Measurements from ENCODE around the gene MEX3A.
A peak's percentile ranks its signal among the peaks of the same experiment; 100 is the strongest.
"Not testable (repeated sequence)": the region's sequence is repeated elsewhere in the genome, so short reads cannot be mapped to it uniquely, and the experiment has no call there.

Gene MEX3A

DNA sequence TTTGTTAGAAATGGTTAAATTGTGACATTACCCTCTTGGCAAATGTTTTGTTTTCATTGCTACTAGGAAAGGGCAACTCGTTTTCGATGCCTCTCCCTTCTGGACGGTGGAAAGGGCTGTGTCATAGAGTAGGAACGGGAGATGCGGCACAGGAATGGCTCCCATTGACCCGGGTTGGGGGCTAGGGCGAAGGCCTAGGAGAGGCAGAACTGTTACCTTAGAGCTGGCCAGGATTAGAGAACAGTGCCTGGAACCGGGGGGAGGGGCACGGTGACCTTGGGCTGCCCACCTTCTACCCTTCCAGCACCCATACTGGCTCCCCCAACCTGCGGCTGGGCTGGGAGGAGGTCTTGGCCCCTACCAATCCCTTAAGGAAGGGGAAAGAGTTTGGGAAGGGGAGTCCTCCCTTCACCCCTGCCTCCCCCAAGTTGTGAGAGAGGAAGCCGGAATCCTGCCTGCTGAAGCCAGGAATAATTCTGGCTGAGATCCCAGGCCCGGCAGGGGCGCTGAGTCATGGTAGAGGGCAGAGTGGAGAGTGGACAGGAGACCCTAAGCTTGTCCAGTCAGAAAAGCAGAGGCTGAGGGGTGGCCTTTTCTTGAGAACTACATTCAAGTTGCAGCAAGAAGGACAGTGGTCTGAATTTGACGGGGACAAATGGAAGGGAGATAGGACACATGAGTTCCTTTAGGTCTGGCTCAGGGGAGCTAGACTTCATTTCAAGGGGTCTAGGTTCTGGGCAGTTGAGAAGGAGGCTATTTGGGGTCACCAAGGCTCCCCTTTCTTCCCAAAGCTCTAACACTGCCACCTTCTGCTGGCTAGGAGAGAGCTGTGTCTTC is 40.5 kb upstream of the MEX3A start:
- Mint-ChIP-seq H3K36me3 (ENCODE audit: low read depth) (peaks cover 65% of the 10 kb centered on the region), H3K4me3 (peak overlapping the region; percentile 66), H3K9me3 (no peaks in the 10 kb centered on the region), H3K27me3 (no peaks in the 10 kb centered on the region), H3K27ac (peak overlapping the region; percentile 95), H3K4me1 (ENCODE audit: low read depth) (peaks cover 96% of the 10 kb centered on the region)
- intact Hi-C loops (cut with micrococcal nuclease), result no loop called here

DNA sequence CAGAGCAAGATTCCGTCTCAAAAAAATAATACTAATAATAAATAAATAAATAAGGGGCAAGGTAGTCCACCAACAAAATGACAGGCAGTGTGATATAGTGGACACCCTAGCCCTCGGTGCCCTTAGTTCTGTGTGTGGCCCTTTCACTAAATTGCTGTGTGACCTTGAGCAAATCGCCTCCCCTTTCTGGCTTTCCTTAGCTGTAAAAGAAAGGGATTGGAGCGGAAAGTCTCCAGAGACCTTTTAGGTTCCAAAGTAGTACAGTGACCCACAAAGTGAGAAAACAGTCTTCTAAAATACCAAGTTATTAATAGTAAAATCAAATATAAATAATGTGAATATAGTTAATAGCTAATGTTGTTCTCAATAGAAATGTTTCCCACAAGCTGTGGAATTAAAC is 39.8 kb upstream of the MEX3A start:
- intact Hi-C loops (cut with micrococcal nuclease), result no loop called here
- Mint-ChIP-seq H3K4me1 (ENCODE audit: low read depth) (peaks cover 96% of the 10 kb centered on the region), H3K4me3 (peak overlapping the region; percentile 66), H3K27me3 (no peaks in the 10 kb centered on the region), H3K9me3 (no peaks in the 10 kb centered on the region), H3K36me3 (ENCODE audit: low read depth) (peaks cover 72% of the 10 kb centered on the region), H3K27ac (peak overlapping the region; percentile 95)

DNA sequence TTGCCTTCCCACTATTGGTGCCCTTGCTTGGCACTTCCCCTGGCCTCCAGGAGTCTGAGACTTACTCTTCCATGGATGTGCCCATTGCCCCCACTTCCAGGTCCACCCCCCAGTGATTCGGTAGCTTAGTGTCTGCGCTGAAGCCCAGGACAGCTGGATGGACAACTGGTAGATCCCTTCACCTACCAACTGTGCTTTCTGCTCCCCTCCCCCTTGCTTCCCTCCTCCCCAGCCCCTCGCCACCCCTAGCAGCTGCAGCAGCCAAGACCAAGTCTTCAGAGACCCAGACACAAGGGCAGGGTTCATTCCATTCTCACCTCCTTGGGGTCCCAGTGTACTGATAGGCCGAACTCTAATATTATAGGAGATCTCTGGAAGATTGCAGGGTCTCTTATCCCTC is 39.2 kb upstream of the MEX3A start:
- H3K27me3 Mint-ChIP-seq, result no peaks in the 10 kb centered on the region
- H3K4me1 Mint-ChIP-seq (ENCODE audit: low read depth), result peaks cover 95% of the 10 kb centered on the region
- no peaks in the 10 kb centered on the region for H3K9me3 Mint-ChIP-seq
- intact Hi-C loops (cut with micrococcal nuclease), result no loop called here
- H3K27ac Mint-ChIP-seq, result peak overlapping the region; percentile 86
- H3K4me3 Mint-ChIP-seq, result peak overlapping the region; percentile 37
- H3K36me3 Mint-ChIP-seq (ENCODE audit: low read depth), result peaks cover 72% of the 10 kb centered on the region

GRCh38 chr1:156121005-156121404 is 38.7 kb upstream of the MEX3A start:
- H3K9me3 Mint-ChIP-seq; H3K27me3 Mint-ChIP-seq; intact Hi-C loops (cut with micrococcal nuclease): not testable (repeated sequence)
- peak overlapping the region; percentile 86 for H3K27ac Mint-ChIP-seq
- peaks cover 94% of the 10 kb centered on the region for H3K4me1 Mint-ChIP-seq (ENCODE audit: low read depth)
- peak overlapping the region; percentile 20 for H3K4me3 Mint-ChIP-seq
- H3K36me3 Mint-ChIP-seq (ENCODE audit: low read depth), result peaks cover 77% of the 10 kb centered on the region

DNA sequence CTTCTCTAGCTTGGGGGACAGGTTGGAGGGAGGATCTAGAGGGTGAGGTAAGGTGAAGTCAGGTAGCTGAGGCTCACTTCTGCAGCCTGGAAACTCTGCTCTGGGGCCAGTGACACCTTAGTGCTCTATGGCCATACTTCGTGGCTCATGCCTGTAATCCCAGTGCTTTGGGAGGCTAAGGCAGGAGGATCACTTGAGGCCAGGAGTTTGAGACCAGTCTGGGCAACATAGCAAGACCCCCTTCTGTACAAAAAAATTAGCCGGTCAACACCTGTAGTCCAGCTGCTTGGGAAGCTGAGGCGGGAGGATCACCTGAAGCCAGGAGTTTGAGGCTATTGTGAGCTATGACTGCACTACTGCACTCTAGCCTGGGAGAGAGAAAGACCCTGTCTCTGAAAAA is 38.1 kb upstream of the MEX3A start:
- peaks cover 88% of the 10 kb centered on the region for H3K4me1 Mint-ChIP-seq (ENCODE audit: low read depth)
- no peaks in the 10 kb centered on the region for H3K9me3 Mint-ChIP-seq
- peak overlapping the region; percentile 86 for H3K27ac Mint-ChIP-seq
- intact Hi-C loops (cut with micrococcal nuclease), result no loop called here
- peak overlapping the region; percentile 67 for H3K4me3 Mint-ChIP-seq
- H3K36me3 Mint-ChIP-seq (ENCODE audit: low read depth), result peaks cover 82% of the 10 kb centered on the region
- no peaks in the 10 kb centered on the region for H3K27me3 Mint-ChIP-seq

GRCh38 chr1:156119503-156120209 is 37.4 kb upstream of the MEX3A start:
- H3K36me3 Mint-ChIP-seq (ENCODE audit: low read depth), result peaks cover 82% of the 10 kb centered on the region
- no peaks in the 10 kb centered on the region for H3K27me3 Mint-ChIP-seq
- H3K27ac Mint-ChIP-seq, result peak overlapping the region; percentile 86
- peaks cover 81% of the 10 kb centered on the region for H3K4me1 Mint-ChIP-seq (ENCODE audit: low read depth)
- intact Hi-C loops (cut with micrococcal nuclease), result no loop called here
- peak overlapping the region; percentile 67 for H3K4me3 Mint-ChIP-seq
- no peaks in the 10 kb centered on the region for H3K9me3 Mint-ChIP-seq

DNA sequence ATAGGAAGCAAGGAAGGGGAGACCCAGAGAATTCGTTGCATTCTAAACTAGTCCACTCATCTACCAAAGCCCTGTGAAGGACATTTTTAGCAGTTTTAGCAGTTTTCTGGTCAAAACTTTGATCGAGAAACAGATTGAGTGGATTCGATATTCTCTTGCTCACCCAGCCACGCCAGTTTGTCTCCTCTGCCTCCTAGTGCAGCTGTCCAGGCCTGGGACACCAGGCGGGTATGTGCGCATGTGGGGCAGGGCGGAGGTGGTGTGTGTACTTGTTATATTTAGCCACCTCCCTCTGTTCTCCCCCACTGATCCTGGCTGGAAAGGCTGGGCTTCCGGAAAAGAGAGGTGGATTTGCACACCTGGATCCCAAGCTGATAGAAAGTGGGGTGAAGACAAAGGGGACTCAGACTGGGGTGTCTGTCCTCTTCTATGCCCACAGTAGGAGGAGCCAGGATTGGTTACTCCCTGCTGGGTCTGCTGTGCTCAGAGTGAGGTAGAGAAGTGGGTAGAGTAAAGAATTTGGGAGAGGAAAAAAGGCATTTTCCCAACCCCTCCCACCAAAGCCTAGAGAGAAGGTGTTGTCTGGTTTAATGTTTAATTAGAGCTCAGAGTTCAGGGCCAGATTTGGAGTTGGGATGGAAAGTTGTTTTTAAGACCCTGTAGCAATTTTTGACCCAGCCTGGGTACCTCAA is 36.1 kb upstream of the MEX3A start:
- peak overlapping the region; percentile 86 for H3K27ac Mint-ChIP-seq
- intact Hi-C loops (cut with micrococcal nuclease), result no loop called here
- H3K4me1 Mint-ChIP-seq (ENCODE audit: low read depth), result peaks cover 80% of the 10 kb centered on the region
- no peaks in the 10 kb centered on the region for H3K27me3 Mint-ChIP-seq
- peaks cover 79% of the 10 kb centered on the region for H3K36me3 Mint-ChIP-seq (ENCODE audit: low read depth)
- no peaks in the 10 kb centered on the region for H3K9me3 Mint-ChIP-seq
- peak overlapping the region; percentile 67 for H3K4me3 Mint-ChIP-seq

DNA sequence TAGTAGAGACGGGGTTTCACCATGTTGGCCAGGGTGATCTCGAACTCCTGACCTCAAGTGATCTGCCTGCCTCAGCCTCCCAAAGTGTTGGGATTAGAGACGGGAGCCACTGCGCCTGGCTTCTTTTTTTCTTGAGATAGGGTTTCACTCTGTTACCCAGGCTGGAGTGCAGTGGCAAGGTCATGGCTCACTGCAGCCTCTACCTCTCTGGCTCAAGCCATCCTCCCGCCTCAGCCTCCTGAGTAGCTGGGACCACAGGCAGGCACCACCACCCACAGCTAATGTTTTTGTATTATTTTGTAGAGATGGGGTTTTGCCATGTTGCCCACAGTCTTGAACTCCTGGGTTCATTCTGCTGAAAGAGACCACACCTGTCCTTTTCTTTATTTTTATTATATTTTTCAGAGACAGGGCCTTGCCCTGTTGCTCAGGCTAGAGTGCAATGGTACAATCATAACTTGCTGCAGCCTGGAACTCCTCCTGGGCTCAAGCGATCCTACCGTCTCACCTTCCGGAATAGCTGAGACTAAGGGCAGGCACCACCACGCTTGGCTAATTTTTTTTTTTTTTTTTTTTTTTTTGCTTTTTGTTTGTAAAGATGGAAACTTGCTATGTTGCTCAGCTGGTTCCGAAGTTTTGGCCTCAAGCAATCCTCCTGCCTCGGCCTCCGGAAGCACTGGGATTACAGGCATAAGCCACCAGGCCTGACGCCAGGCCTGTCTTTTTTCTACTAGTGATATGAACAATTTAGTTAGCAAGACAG is 35.3 kb upstream of the MEX3A start:
- H3K4me3 Mint-ChIP-seq, result peak overlapping the region; percentile 63
- intact Hi-C loops (cut with micrococcal nuclease), result no loop called here
- no peaks in the 10 kb centered on the region for H3K9me3 Mint-ChIP-seq
- H3K4me1 Mint-ChIP-seq (ENCODE audit: low read depth), result peaks cover 80% of the 10 kb centered on the region
- peaks cover 3% of the 10 kb centered on the region for H3K27me3 Mint-ChIP-seq
- peaks cover 72% of the 10 kb centered on the region for H3K36me3 Mint-ChIP-seq (ENCODE audit: low read depth)
- H3K27ac Mint-ChIP-seq, result peak overlapping the region; percentile 86

- intact Hi-C loops (cut with micrococcal nuclease); H3K9me3 Mint-ChIP-seq: not testable (repeated sequence)
- Mint-ChIP-seq H3K4me3 (peak overlapping the region; percentile 95), H3K4me1 (ENCODE audit: low read depth) (peaks cover 78% of the 10 kb centered on the region), H3K27me3 (peaks cover 11% of the 10 kb centered on the region), H3K36me3 (ENCODE audit: low read depth) (peaks cover 67% of the 10 kb centered on the region), H3K27ac (peak overlapping the region; percentile 98)
These were observed 34.5 kb upstream of the MEX3A start for GRCh38 chr1:156116731-156117130.

DNA sequence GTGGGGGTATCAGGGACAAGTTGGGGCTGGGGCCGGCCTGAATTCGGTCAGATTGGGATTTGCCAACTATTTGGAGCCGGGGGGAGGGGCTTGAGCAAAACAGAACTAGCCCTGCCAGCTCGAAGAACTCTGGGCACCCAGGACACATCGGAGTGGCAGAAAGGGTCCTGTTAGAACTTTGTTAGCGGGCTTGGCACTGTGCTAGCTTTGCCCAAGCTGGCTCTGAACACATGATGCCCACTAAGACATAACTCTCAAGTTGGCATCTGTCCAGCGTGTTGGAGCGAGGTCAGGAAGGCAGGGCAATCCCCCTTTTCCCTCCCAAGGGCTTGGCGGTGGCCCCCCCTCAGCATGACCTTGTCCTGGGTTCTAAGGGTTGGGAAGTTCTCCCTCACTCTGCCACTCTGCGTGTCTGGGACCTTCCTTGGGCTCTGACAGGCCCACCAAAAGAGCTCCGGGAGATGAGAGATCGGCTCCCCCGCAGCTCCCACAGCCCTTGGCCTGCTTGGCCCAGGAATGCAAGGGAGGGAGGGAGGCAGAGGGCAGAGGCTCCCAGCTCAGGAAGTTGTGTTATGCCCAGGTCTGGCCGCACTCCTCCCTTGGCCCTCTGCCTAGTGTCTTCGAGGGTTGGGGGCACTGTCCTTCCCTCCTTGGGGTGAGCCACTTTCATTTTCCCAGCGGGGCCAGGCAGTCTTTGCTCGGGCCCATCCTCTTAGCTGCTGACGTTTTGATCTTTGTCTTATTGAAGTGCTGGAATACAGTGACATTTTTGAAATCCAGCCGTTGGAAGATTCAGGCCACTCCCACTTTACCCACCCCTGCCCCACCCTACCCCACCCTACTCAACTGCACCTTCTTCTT is 33.5 kb upstream of the MEX3A start:
- no peaks in the 10 kb centered on the region for H3K9me3 Mint-ChIP-seq
- peaks cover 70% of the 10 kb centered on the region for H3K4me1 Mint-ChIP-seq (ENCODE audit: low read depth)
- H3K27ac Mint-ChIP-seq, result peak overlapping the region; percentile 98
- H3K36me3 Mint-ChIP-seq (ENCODE audit: low read depth), result peaks cover 62% of the 10 kb centered on the region
- H3K27me3 Mint-ChIP-seq, result peaks cover 21% of the 10 kb centered on the region
- intact Hi-C loops (cut with micrococcal nuclease), result no loop called here
- H3K4me3 Mint-ChIP-seq, result peak overlapping the region; percentile 95

DNA sequence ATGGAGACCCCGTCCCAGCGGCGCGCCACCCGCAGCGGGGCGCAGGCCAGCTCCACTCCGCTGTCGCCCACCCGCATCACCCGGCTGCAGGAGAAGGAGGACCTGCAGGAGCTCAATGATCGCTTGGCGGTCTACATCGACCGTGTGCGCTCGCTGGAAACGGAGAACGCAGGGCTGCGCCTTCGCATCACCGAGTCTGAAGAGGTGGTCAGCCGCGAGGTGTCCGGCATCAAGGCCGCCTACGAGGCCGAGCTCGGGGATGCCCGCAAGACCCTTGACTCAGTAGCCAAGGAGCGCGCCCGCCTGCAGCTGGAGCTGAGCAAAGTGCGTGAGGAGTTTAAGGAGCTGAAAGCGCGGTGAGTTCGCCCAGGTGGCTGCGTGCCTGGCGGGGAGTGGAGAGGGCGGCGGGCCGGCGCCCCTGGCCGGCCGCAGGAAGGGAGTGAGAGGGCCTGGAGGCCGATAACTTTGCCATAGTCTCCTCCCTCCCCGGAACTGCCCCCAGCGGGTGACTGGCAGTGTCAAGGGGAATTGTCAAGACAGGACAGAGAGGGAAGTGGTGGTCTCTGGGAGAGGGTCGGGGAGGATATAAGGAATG is 32.8 kb upstream of the MEX3A start:
- intact Hi-C loops (cut with micrococcal nuclease), result loop anchor here (1.0 kb wide), 1 partner anchor 9 kb away; no protein-coding TSS in a partner anchor
- Mint-ChIP-seq H3K27me3 (peaks cover 29% of the 10 kb centered on the region), H3K4me1 (ENCODE audit: low read depth) (peaks cover 62% of the 10 kb centered on the region), H3K9me3 (no peaks in the 10 kb centered on the region), H3K27ac (peak overlapping the region; percentile 98), H3K36me3 (ENCODE audit: low read depth) (peaks cover 54% of the 10 kb centered on the region), H3K4me3 (peak overlapping the region; percentile 95)

GRCh38 chr1:156114101-156114918 is 32.0 kb upstream of the MEX3A start, which contains the start of gene LMNA:
Gene LMNA (plus strand): TSS chr1:156114711. CDS start chr1:156114919, 208 bp downstream.
- no peaks in the 10 kb centered on the region for H3K9me3 Mint-ChIP-seq
- peak within 1 kb of the TSS; percentile 95 for H3K4me3 Mint-ChIP-seq
- peak within 1 kb of the TSS; percentile 98 for H3K27ac Mint-ChIP-seq
- H3K36me3 Mint-ChIP-seq (ENCODE audit: low read depth), result peaks cover 55% of the 10 kb centered on the region
- H3K27me3 Mint-ChIP-seq, result peaks cover 34% of the 10 kb centered on the region
- intact Hi-C loops (cut with micrococcal nuclease), result loop anchor here (1.0 kb wide), 1 partner anchor 8 kb away; no protein-coding TSS in a partner anchor
- H3K4me1 Mint-ChIP-seq (ENCODE audit: low read depth), result peaks cover 58% of the 10 kb centered on the region
